Tibial nerve (tissue), 3 donors: Measurements from ENCODE around the gene DNMT3A.

Experiments
- POLR2A ChIP-seq, 2 donors: fragments of 450-650 bp; IDR thresholded peaks; one replicate each; pipeline ENCODE4 v1.6.1; 2017; ENCODE audit warnings: antibody characterized with exemption in 2 of 2, mild to moderate bottlenecking in 2 of 2, moderate library complexity in 2 of 2
- TF ChIP-seq, protein P1 (sequence below), 5 experiments: fragments of 200-600 bp in 3 of 5; fragments of 450-650 bp in 2 of 5; sonication (generic) in 3 of 5; IDR thresholded peaks; one replicate each; pipeline ENCODE4 v1.5.1; 2016 to 2019; ENCODE audit warnings: antibody characterized with exemption in 5 of 5, mild to moderate bottlenecking in 3 of 5, moderate library complexity in 2 of 5

- no peak for TF ChIP-seq POLR2A (IDR thresholded peaks at IDR 0.05)
- TF ChIP-seq, protein P1, sequence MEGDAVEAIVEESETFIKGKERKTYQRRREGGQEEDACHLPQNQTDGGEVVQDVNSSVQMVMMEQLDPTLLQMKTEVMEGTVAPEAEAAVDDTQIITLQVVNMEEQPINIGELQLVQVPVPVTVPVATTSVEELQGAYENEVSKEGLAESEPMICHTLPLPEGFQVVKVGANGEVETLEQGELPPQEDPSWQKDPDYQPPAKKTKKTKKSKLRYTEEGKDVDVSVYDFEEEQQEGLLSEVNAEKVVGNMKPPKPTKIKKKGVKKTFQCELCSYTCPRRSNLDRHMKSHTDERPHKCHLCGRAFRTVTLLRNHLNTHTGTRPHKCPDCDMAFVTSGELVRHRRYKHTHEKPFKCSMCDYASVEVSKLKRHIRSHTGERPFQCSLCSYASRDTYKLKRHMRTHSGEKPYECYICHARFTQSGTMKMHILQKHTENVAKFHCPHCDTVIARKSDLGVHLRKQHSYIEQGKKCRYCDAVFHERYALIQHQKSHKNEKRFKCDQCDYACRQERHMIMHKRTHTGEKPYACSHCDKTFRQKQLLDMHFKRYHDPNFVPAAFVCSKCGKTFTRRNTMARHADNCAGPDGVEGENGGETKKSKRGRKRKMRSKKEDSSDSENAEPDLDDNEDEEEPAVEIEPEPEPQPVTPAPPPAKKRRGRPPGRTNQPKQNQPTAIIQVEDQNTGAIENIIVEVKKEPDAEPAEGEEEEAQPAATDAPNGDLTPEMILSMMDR (IDR thresholded peaks at IDR 0.05): no peak
Observed at GRCh38 chr2:25298776-25299431, 42.8 kb downstream of the DNMT3A start.
